GM18505 (cell line): ENCODE results near the gene AZU1.
"Not testable (repeated sequence)": the region's sequence is repeated elsewhere in the genome, so short reads cannot be mapped to it uniquely, and the experiment has no call there.

Experiments used
- ATAC-seq: cut with Tn5 transposase; IDR thresholded peaks from one replicate; pipeline ENCODE4 v1.9.1; 2021; ENCODE audit not compliant: unreplicated experiment
- POLR2A ChIP-seq: IDR thresholded peaks from 4 replicates; pipeline ENCODE4 v1.6.1; 2011; ENCODE audit warnings: borderline replicate concordance; ENCODE audit not compliant: insufficient read depth, insufficient read length; ENCODE audit errors: extremely low read depth

AZU1 gene

GRCh38 chr19:821231-821824, 6.3 kb upstream of the AZU1 start:
- TF ChIP-seq POLR2A = no peak
- ATAC-seq = no peak

DNA sequence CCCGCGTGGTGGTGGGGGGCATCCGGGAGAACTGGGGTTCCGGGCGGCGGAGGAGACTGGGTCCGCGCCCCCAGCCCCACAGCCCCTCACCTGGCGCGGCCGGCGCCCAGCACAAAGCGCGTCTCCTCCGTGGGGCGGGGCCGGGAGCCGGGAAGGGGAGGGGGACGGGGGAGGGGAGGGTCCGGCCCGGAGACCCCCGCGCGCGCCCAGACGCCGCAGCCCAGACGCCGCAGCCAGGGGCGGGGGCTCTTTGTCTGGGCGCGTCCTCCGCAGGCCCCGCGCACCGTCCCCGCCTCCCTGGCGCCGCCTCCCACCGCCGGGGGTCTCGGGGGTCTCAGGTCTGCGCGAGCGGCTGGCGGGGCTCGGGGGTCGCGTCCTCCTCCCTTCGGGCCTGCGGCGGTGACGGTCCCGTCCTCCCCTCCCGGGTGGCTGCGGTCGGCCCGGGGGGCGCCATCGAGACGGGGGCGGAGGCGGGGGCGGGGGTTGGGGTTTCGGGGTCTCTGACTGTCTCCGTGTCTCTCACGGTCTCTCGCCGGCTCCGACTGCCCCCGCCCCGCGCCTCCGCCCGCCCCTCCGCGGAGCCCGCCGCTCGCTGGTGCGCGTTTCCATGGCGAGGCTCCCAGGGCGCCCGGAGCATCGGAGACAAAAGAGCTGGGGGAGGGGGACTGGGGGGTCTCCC, 5.7 kb upstream of the AZU1 start, which contains the start of gene PLPPR3:
PLPPR3 (minus strand) TSS at position 131 of the 679 bp plus-strand sequence. CDS start 396 bp downstream, outside the sequence.
- TF ChIP-seq POLR2A = no peak
- no peak for ATAC-seq

- TF ChIP-seq POLR2A = no peak
- no peak for ATAC-seq
Observed at GRCh38 chr19:823565-824121, 4.0 kb upstream of the AZU1 start.

DNA sequence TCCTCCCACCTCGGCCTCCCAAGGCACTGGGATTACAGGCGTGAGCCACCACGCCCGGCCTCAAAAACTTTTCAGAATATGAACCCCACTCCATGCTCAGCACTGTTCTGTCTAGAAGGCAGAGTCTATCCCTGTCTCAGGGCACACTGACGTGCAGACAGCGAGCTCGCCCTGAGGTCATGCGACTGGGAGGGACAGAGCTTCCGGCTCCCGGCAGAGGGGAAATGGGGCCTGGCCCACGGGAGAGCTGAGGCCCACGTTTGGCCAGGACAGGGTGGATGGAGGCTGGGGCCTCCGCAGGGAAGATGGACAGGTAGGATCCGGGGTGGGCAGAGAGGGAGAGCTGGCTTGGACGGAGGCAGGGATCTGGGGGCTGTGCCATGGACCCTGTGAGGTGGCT, 2.8 kb upstream of the AZU1 start:
- TF ChIP-seq POLR2A = no peak
- ATAC-seq = no peak

GRCh38 chr19:825897-826644, 1.6 kb upstream of the AZU1 start:
- ATAC-seq = no peak

GRCh38 chr19:827314-827709, 325 bp upstream of the AZU1 start:
- no peak for TF ChIP-seq POLR2A
- no peak for ATAC-seq

More at GRCh38 chr19:825897-826644, 1.6 kb upstream of the AZU1 start:
- TF ChIP-seq POLR2A = no peak

DNA sequence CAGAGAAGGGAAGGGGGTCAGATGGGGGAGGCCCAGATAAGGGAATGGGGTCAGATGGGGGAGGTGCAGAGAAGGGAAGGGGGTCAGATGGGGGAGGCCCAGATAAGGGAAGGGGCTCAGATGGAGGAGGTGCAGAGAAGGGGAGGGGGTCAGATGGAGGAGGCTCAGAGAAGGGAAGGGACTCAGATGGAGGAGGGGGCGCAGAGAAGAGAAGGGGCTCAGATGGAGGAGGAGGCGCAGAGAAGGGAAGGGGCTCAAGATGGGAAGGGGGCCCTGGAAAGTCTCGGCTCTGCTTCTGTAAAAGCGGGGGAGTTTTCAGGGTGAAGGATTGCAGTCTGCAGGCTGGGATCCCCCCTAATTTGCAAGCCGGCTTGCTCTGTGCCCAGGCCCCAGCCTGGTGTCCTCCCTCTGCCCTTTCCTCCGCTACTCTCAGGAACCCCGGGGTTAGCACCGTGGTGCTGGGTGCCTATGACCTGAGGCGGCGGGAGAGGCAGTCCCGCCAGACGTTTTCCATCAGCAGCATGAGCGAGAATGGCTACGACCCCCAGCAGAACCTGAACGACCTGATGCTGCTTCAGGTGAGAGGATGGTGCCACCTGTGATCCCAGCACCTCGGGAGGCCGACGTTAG, 1.6 kb downstream of the AZU1 start:
- no peak for TF ChIP-seq POLR2A

GRCh38 chr19:831407-832369, 4.1 kb downstream of the AZU1 start:
- no peak for ATAC-seq
- TF ChIP-seq POLR2A = no peak

More for the DNA sequence above, 1.6 kb downstream of the AZU1 start:
- no peak for ATAC-seq

DNA sequence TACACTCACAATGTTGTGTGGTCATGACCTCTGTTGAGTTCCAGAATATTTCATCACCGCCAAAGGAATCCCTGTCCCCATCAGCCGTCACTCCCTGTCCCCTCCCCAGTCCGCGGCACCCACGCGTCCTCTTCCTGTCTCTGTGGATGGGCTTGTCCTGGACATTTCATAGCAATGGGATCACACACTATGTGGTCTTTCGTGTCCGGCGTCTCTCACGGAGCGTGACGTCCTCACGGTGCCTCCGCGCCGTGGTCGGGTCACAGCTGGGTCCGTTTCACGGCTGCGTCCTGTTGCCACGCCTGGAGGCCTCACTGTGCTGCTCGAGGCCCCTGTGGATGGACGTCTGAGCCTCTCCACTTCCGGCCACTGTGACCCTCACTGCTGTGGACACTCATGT, 6.6 kb downstream of the AZU1 start:
- no peak for TF ChIP-seq POLR2A
- ATAC-seq = no peak

DNA sequence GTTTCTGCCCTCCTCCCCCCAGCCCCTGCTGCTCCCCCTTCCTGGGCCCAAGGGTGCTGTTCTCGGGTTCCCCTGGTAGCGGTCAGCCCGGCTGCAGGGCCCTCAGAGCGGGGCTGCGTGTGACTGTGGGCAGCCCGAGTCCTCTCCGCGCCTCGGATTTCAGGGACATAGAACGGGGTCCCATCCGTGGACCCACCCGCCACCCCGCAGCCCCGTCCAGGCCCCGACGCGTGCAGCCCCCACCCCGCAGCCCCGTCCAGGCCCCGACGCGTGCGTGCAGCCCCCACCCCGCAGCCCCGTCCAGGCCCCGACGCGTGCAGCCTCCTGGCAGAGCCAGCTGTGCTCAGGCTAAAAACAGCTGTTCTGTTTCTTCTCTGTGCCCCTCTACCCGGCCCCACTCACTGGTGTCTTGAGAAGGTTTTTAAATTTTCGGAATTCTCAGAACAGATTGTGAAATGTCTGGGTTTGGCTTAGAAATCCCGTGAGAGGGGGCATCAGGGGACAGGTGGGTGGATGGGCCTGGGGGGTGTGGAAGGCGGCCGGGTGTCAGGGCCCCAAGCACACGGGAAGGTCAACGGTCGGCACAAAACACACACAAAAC, 7.7 kb downstream of the AZU1 start:
- no peak for ATAC-seq
- TF ChIP-seq POLR2A = no peak

DNA sequence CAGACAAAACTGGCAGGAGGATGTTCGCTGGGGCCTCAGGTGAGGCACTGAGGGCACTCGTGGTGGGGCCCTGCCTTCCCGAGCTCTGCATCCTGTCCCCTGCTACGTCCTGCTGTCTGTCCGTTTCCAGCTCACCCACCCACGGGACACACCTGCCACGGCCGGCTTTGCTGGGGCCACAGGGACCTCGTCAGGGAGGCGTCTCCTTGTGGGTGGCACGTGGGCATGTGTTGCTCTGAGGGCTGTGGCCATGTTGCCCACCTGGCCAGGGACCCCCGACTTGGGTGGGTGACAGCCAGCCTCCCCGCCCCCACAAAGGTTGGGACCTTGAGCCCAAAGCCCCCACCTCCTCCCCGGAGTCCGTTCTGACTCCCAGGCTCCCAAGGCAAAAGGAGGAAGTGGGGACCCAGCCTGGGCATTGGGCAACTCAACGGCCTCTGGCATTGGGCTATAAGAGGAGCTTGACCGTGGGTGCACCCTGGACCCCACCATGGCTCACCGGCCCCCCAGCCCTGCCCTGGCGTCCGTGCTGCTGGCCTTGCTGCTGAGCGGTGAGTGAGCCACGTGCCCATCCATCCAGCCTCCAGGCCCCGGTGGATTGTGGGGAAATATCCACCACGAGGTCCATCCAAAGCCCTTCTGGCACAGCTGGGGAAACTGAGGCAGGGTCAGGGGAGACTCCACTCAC, 13.0 kb downstream of the AZU1 start, which contains the start of gene PRTN3:
PRTN3 (plus strand) TSS at position 481 of the 688 bp plus-strand sequence; CDS start at position 491, 10 bp downstream.
- no peak for TF ChIP-seq POLR2A
- no peak for ATAC-seq

- ATAC-seq = not testable (repeated sequence)
Observed at GRCh38 chr19:842802-843179, 15.2 kb downstream of the AZU1 start.
